ENCODE data around the gene KLK8. TPM values are rescaled to one million over a fixed set of nuclear protein-coding genes. Genes with fewer than 3 reads are reported as not detected.

Gene KLK8
- total and polyA plus RNA-seq, 2 donors (not counting 1 experiment from before 2014, with no cell fraction given), result not detected

DNA sequence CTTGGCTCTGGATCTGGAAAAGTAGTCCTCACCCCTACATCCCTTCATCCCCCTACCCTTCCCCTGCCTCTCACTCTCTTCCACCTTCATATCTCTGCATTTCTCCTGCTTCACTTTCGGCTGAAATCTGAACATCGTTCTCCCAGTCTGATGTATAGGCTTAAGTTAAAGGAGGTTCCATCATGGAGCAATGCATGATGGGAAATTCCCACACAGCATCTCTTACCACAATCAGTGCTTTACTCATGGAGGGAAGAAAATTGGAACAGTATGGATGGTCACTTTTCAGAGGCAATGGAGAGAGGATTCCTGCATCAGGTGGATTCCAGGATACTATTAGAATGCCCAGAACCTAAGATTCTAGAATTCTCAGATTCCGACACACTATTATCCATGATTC lies 6.1 kb upstream of the KLK8 start:
- peaks cover 19% of the 10 kb centered on the region for H3K27me3 Mint-ChIP-seq
- Histone ChIP-seq H3K27me3 (replicated peaks in 1 of 4; ENCODE audit: control extremely low read depth in 1 of 4, control insufficient read depth in 3 of 4, insufficient read depth in 4 of 4, low read length in 3 of 4) (peaks cover 0 to 4% (median under 1%) of the 10 kb centered on the region in 4 experiments), H3K27ac (ENCODE audit: low read length in 2 of 2) (no peak overlapping the region), H3K9me3 (ENCODE audit: control extremely low read depth in 1 of 3, control insufficient read depth in 2 of 3, insufficient read depth in 1 of 3, low read length in 2 of 3) (peaks cover 0 to 18% (median 0%) of the 10 kb centered on the region in 3 donors), H3K4me2 (replicated peaks; ENCODE audit: low read depth, low read length, poor library complexity, severe bottlenecking) (no peak overlapping the region), H3K4me1 (ENCODE audit: control insufficient read depth in 2 of 2, insufficient read depth in 2 of 2, low read length in 2 of 2) (no peaks in the 10 kb centered on the region), H3K4me3 (ENCODE audit: control extremely low read depth in 1 of 5, extremely low read depth in 1 of 5, insufficient read depth in 1 of 5, low read depth in 2 of 5, low read length in 4 of 5) (no peak overlapping the region), H3K79me2 (ENCODE audit: control insufficient read depth, insufficient read depth, low read length) (no peaks in the 10 kb centered on the region), H3K9ac (ENCODE audit: low read length) (no peak overlapping the region), H4K20me1 (ENCODE audit: control insufficient read depth, insufficient read depth, low read length, poor library complexity, severe bottlenecking) (no peaks in the 10 kb centered on the region), H3K36me3 (replicated peaks in 1 of 2; ENCODE audit: control extremely low read depth in 1 of 2, control insufficient read depth in 1 of 2, extremely low read depth in 1 of 2, insufficient read depth in 2 of 2, low read length in 1 of 2) (no peaks in the 10 kb centered on the region), H2AFZ (ENCODE audit: insufficient read depth, low read depth, low read length, poor library complexity, severe bottlenecking) (no peak overlapping the region)
- H3K4me3 Mint-ChIP-seq, result no peak overlapping the region
- no peaks in the 10 kb centered on the region for H3K9me3 Mint-ChIP-seq (ENCODE audit: insufficient read depth)
- H3K27ac Mint-ChIP-seq, result no peak overlapping the region
- ChIA-PET CTCF (no interaction called here), POLR2A (no interaction called here)
- ATAC-seq (ENCODE audit: low read depth) (no peak), DNase-seq (no peak)
- no peaks in the 10 kb centered on the region for H3K4me1 Mint-ChIP-seq
- TF ChIP-seq, protein P1, sequence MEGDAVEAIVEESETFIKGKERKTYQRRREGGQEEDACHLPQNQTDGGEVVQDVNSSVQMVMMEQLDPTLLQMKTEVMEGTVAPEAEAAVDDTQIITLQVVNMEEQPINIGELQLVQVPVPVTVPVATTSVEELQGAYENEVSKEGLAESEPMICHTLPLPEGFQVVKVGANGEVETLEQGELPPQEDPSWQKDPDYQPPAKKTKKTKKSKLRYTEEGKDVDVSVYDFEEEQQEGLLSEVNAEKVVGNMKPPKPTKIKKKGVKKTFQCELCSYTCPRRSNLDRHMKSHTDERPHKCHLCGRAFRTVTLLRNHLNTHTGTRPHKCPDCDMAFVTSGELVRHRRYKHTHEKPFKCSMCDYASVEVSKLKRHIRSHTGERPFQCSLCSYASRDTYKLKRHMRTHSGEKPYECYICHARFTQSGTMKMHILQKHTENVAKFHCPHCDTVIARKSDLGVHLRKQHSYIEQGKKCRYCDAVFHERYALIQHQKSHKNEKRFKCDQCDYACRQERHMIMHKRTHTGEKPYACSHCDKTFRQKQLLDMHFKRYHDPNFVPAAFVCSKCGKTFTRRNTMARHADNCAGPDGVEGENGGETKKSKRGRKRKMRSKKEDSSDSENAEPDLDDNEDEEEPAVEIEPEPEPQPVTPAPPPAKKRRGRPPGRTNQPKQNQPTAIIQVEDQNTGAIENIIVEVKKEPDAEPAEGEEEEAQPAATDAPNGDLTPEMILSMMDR (IDR thresholded peaks at IDR 0.05), result no peak
- no CpG with 5 or more reads among the region's 3 CpGs for WGBS (ENCODE audit: insufficient coverage)
- intact Hi-C loops (cut with micrococcal nuclease), result no loop called here

DNA sequence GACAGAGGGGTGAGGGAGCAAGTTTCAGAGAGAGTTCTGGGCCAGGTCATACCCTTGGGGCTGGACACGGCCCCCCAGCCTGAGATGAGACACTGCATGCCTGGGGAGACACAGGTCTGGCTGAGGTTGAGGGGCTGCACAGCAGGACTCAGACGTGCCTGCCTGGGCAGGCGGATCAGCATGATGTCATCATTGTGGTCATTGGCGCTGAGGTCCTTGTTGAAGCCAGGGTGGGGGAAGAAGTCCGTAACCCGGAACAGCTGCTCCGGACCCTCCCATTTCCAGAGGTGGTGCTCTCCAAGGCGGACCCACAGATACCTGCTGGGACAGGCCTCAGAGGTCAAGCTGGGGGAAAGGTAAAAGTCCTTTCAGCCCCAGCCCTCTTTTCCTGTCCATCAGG lies 5.0 kb upstream of the KLK8 start:
- ChIA-PET POLR2A (no interaction called here), CTCF (no interaction called here)
- Histone ChIP-seq H3K79me2 (ENCODE audit: control insufficient read depth, insufficient read depth, low read length) (no peaks in the 10 kb centered on the region), H3K36me3 (replicated peaks in 1 of 2; ENCODE audit: control extremely low read depth in 1 of 2, control insufficient read depth in 1 of 2, extremely low read depth in 1 of 2, insufficient read depth in 2 of 2, low read length in 1 of 2) (no peaks in the 10 kb centered on the region), H3K4me3 (ENCODE audit: control extremely low read depth in 1 of 5, extremely low read depth in 1 of 5, insufficient read depth in 1 of 5, low read depth in 2 of 5, low read length in 4 of 5) (no peak overlapping the region), H3K4me1 (ENCODE audit: control insufficient read depth in 2 of 2, insufficient read depth in 2 of 2, low read length in 2 of 2) (no peaks in the 10 kb centered on the region), H4K20me1 (ENCODE audit: control insufficient read depth, insufficient read depth, low read length, poor library complexity, severe bottlenecking) (no peaks in the 10 kb centered on the region), H2AFZ (ENCODE audit: insufficient read depth, low read depth, low read length, poor library complexity, severe bottlenecking) (no peak overlapping the region), H3K9me3 (ENCODE audit: control extremely low read depth in 1 of 3, control insufficient read depth in 2 of 3, insufficient read depth in 1 of 3, low read length in 2 of 3) (peaks cover 0 to 27% (median 0%) of the 10 kb centered on the region in 3 donors), H3K27ac (ENCODE audit: low read length in 2 of 2) (no peak overlapping the region), H3K9ac (ENCODE audit: low read length) (no peak overlapping the region), H3K4me2 (replicated peaks; ENCODE audit: low read depth, low read length, poor library complexity, severe bottlenecking) (no peak overlapping the region), H3K27me3 (replicated peaks in 1 of 4; ENCODE audit: control extremely low read depth in 1 of 4, control insufficient read depth in 3 of 4, insufficient read depth in 4 of 4, low read length in 3 of 4) (peaks cover 0 to 11% (median under 1%) of the 10 kb centered on the region in 4 experiments)
- Mint-ChIP-seq H3K4me1 (no peaks in the 10 kb centered on the region), H3K4me3 (no peak overlapping the region), H3K27me3 (peaks cover 18% of the 10 kb centered on the region), H3K27ac (no peak overlapping the region), H3K9me3 (ENCODE audit: insufficient read depth) (no peaks in the 10 kb centered on the region)
- intact Hi-C loops (cut with micrococcal nuclease), result no loop called here
- ATAC-seq (ENCODE audit: low read depth), result no peak
- WGBS (ENCODE audit: insufficient coverage), result 48% methylated on average over 6 of the region's 8 CpGs
- TF ChIP-seq EZH2 (IDR thresholded peaks at IDR 0.05; ENCODE audit: borderline replicate concordance, insufficient read depth, low read depth, low read length, poor library complexity, severe bottlenecking), result no peak
- TF ChIP-seq, protein P1 (IDR thresholded peaks at IDR 0.05), result no peak
- DNase-seq, result no peak
